H9 (cell line): ENCODE data around the gene C13orf46. TPM values are rescaled to one million over a fixed set of nuclear protein-coding genes. Genes with fewer than 3 reads are reported as not detected.

Source experiments
- DNase-seq: peaks from one replicate; pipeline ENCODE4 v3.0.0-alpha.2; 2017
- H2AFZ ChIP-seq: one replicate; pipeline ENCODE4 v1.6.1; 2013; ENCODE audit warnings: mild to moderate bottlenecking, low read length, control low read depth, moderate library complexity
- H2AK5ac ChIP-seq: 2 replicates; pipeline ENCODE4 v1.6.1; 2013; ENCODE audit warnings: low read length, control low read depth, mixed read lengths; ENCODE audit not compliant: insufficient read length
- H2BK120ac ChIP-seq: one replicate; pipeline ENCODE4 v1.6.1; 2013; ENCODE audit warnings: low read depth, mild to moderate bottlenecking, low read length, control low read depth, inconsistent platforms; ENCODE audit not compliant: poor library complexity, severe bottlenecking
- H2BK12ac ChIP-seq: 2 replicates; pipeline ENCODE4 v1.6.1; 2013; ENCODE audit warnings: low read length, control low read depth, mixed read lengths, low read depth; ENCODE audit not compliant: insufficient read length
- H2BK15ac ChIP-seq: 2 replicates; pipeline ENCODE4 v1.6.1; 2013; ENCODE audit warnings: low read depth, low read length, control low read depth
- H2BK20ac ChIP-seq: one replicate; pipeline ENCODE4 v1.6.1; 2013; ENCODE audit warnings: low read depth, mild to moderate bottlenecking, low read length, control low read depth, inconsistent platforms; ENCODE audit not compliant: poor library complexity, severe bottlenecking
- H2BK5ac ChIP-seq: 2 replicates; pipeline ENCODE4 v1.6.1; 2013; ENCODE audit warnings: low read length, control low read depth, mixed read lengths; ENCODE audit not compliant: insufficient read length
- H3K14ac ChIP-seq: 2 replicates; pipeline ENCODE4 v1.6.1; 2013; ENCODE audit warnings: low read length, control low read depth; ENCODE audit not compliant: insufficient read depth
- H3K18ac ChIP-seq: 2 replicates; pipeline ENCODE4 v1.6.1; 2013; ENCODE audit warnings: low read depth, mild to moderate bottlenecking, mixed read lengths, low read length, control low read depth; ENCODE audit not compliant: insufficient read length
- H3K23ac ChIP-seq: 2 replicates; pipeline ENCODE4 v1.6.1; 2013; ENCODE audit warnings: low read length, control low read depth, mixed read lengths, low read depth; ENCODE audit not compliant: insufficient read length
- H3K23me2 ChIP-seq: 2 replicates; pipeline ENCODE4 v1.6.1; 2013; ENCODE audit warnings: low read depth, mild to moderate bottlenecking, mixed read lengths, low read length, control low read depth; ENCODE audit not compliant: insufficient read length, poor library complexity, severe bottlenecking
- H3K27ac ChIP-seq: 2 replicates; pipeline ENCODE4 v1.5.1; 2013; ENCODE audit warnings: low read length, control low read depth, mixed read lengths, low read depth; ENCODE audit not compliant: insufficient read length
- H3K27me3 ChIP-seq: 2 replicates; pipeline ENCODE4 v1.6.1; 2013; ENCODE audit warnings: low read length, control low read depth, inconsistent platforms; ENCODE audit not compliant: insufficient read depth
- H3K4ac ChIP-seq: 2 replicates; pipeline ENCODE4 v1.6.1; 2013; ENCODE audit warnings: low read depth, mild to moderate bottlenecking, control low read depth, inconsistent platforms, low read length, moderate library complexity
- H3K4me1 ChIP-seq: 2 replicates; pipeline ENCODE4 v1.6.1; 2013; ENCODE audit warnings: low read length, control low read depth, inconsistent platforms; ENCODE audit not compliant: insufficient read depth
- H3K4me2 ChIP-seq: 2 replicates; pipeline ENCODE4 v1.6.1; 2013; ENCODE audit warnings: low read length, control low read depth, mixed read lengths; ENCODE audit not compliant: insufficient read length, insufficient read depth
- H3K56ac ChIP-seq: 2 replicates; pipeline ENCODE4 v1.6.1; 2013; ENCODE audit warnings: low read depth, mild to moderate bottlenecking, mixed read lengths, low read length, control low read depth; ENCODE audit not compliant: insufficient read length
- H3K79me1 ChIP-seq: 2 replicates; pipeline ENCODE4 v1.6.1; 2013; ENCODE audit warnings: low read depth, mild to moderate bottlenecking, moderate library complexity, low read length, control low read depth, inconsistent platforms; ENCODE audit not compliant: insufficient read depth, poor library complexity, severe bottlenecking
- H3K79me2 ChIP-seq: 2 replicates; pipeline ENCODE4 v1.6.1; 2013; ENCODE audit warnings: low read length, control low read depth, inconsistent platforms; ENCODE audit not compliant: insufficient read depth
- H3K9ac ChIP-seq: 2 replicates; pipeline ENCODE4 v1.6.1; 2013; ENCODE audit warnings: low read length, control low read depth, mixed read lengths; ENCODE audit not compliant: insufficient read length; ENCODE audit errors: extremely low read depth
- H3K9me3 ChIP-seq: one replicate; pipeline ENCODE4 v1.6.1; 2013; ENCODE audit warnings: low read depth, low read length, inconsistent platforms; ENCODE audit not compliant: control insufficient read depth
- H3T11ph ChIP-seq: one replicate; pipeline ENCODE4 v1.6.1; 2013; ENCODE audit warnings: mild to moderate bottlenecking, low read length, control low read depth, inconsistent platforms
- H4K20me1 ChIP-seq: one replicate; pipeline ENCODE4 v1.6.1; 2013; ENCODE audit not compliant: control insufficient read depth, insufficient read length, insufficient read depth
- H4K5ac ChIP-seq: 2 replicates; pipeline ENCODE4 v1.6.1; 2013; ENCODE audit warnings: low read depth, mild to moderate bottlenecking, mixed read lengths, low read length, control low read depth; ENCODE audit not compliant: insufficient read length
- H4K8ac ChIP-seq: replicated peaks from 2 replicates; pipeline ENCODE4 v1.6.1; 2013; ENCODE audit warnings: low read length, control low read depth, mixed read lengths, low read depth; ENCODE audit not compliant: insufficient read length
- H4K91ac ChIP-seq: 2 replicates; pipeline ENCODE4 v1.6.1; 2013; ENCODE audit warnings: low read depth, mild to moderate bottlenecking, moderate library complexity, mixed read lengths, low read length, control low read depth; ENCODE audit not compliant: insufficient read length
- H3K27ac Mint-ChIP-seq, 3 experiments: 2 replicates in 2 of 3; 3 replicates in 1 of 3; pipeline ENCODE4 v1.8.0; 2020 to 2021; ENCODE audit warnings: mixed read lengths in 3 of 3, mild to moderate bottlenecking in 1 of 3, moderate library complexity in 1 of 3
- H3K27me3 Mint-ChIP-seq: 2 replicates; pipeline ENCODE4 v1.8.0; 2021; ENCODE audit warnings: low read depth, mild to moderate bottlenecking, moderate library complexity, mixed read lengths
- H3K36me3 Mint-ChIP-seq, 3 experiments: 2 replicates in 2 of 3; 3 replicates in 1 of 3; pipeline ENCODE4 v1.8.0; 2020 to 2021; ENCODE audit warnings: low read depth in 3 of 3, mixed read lengths in 3 of 3; ENCODE audit not compliant: insufficient read depth in 1 of 3
- H3K4me1 Mint-ChIP-seq, 2 experiments: 2 replicates each; pipeline ENCODE4 v1.8.0; 2020; ENCODE audit warnings: mixed read lengths in 2 of 2
- H3K4me3 Mint-ChIP-seq, 2 experiments: 2 replicates in 1 of 2; 3 replicates in 1 of 2; pipeline ENCODE4 v1.8.0; 2020 to 2021; ENCODE audit warnings: mild to moderate bottlenecking in 2 of 2, mixed read lengths in 2 of 2, moderate library complexity in 1 of 2
- H3K9me3 Mint-ChIP-seq, 2 experiments: 2 replicates in 1 of 2; 3 replicates in 1 of 2; pipeline ENCODE4 v1.8.0; 2020; ENCODE audit warnings: mild to moderate bottlenecking in 2 of 2, mixed read lengths in 2 of 2, moderate library complexity in 1 of 2
- WGBS: extraction: QIAGEN DNeasy Blood & Tissue Kit; methylation state at CpG from one replicate; pipeline ENCODE4 v1.1.7; 2013; ENCODE audit warnings: missing lambda C conversion rate, low lambda C conversion rate, mixed read lengths; ENCODE audit not compliant: insufficient read length; ENCODE audit errors: extremely low coverage; 5-methylcytosine and 5-hydroxymethylcytosine counted together
- total RNA-seq: library from RNA; stranded (reverse); gene quantifications from 2 replicates; pipeline ENCODE4 v1.2.1, GENCODE V29; 2021
- TF ChIP-seq, protein P1 (sequence below): fragments of 200-600 bp; sonication (generic); conservative IDR thresholded peaks from 3 replicates; pipeline ENCODE4 v1.8.0; 2021; ENCODE audit warnings: antibody characterized with exemption, mild to moderate bottlenecking

C13orf46 gene
- total RNA-seq, 1 experiment from 2014 or later: 0.55 TPM

DNA sequence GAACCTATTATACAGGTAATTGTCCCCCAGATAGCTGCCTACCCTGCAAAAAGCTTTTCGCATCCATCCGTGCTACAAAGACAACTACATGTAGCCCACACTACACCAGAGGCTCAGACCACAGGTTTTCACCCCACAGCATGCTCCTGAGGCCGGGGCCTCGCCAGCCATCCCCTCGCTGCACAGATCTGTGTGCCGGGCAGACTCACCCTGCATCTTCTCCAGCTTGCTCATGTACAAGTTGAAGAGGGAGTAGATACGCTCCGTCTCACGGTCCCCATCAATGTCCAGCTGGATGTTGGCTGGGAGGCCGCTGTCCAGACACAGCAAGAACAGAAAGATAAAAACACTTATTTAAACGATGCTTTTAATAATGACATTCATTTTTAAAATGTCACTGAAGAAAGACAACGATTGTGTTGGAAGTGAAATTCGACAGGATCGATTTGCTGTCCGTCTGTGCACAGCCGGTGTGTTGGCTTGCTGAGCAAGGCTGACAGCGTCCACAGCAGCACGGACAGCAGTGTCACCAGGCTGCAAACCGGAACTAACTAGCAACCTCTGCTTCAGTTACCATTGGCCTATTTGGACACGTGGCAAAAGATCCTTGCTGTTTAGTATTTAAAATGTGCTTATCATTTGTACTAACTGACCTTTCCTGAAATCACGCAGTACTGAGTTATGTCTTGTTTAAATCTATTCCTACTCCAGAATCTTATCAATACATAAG lies 18.6 kb upstream of the C13orf46 start:
- no peak overlapping the region for H3K4me2 ChIP-seq
- H3K56ac ChIP-seq: no peak overlapping the region
- Mint-ChIP-seq H3K4me1 (no peaks in the 10 kb centered on the region), H3K4me3 (no peak overlapping the region), H3K27ac (no peak overlapping the region), H3K9me3 (peaks cover 14 to 20% of the 10 kb centered on the region in 2 experiments), H3K27me3 (no peaks in the 10 kb centered on the region; the same call in 1 of the 2 replicates), H3K36me3 (peaks cover 18 to 37% (median 27%) of the 10 kb centered on the region in 3 experiments)
- H3K14ac ChIP-seq: no peak overlapping the region
- TF ChIP-seq, protein P1, sequence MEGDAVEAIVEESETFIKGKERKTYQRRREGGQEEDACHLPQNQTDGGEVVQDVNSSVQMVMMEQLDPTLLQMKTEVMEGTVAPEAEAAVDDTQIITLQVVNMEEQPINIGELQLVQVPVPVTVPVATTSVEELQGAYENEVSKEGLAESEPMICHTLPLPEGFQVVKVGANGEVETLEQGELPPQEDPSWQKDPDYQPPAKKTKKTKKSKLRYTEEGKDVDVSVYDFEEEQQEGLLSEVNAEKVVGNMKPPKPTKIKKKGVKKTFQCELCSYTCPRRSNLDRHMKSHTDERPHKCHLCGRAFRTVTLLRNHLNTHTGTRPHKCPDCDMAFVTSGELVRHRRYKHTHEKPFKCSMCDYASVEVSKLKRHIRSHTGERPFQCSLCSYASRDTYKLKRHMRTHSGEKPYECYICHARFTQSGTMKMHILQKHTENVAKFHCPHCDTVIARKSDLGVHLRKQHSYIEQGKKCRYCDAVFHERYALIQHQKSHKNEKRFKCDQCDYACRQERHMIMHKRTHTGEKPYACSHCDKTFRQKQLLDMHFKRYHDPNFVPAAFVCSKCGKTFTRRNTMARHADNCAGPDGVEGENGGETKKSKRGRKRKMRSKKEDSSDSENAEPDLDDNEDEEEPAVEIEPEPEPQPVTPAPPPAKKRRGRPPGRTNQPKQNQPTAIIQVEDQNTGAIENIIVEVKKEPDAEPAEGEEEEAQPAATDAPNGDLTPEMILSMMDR: no peak
- H2AFZ ChIP-seq: no peak overlapping the region
- no peak overlapping the region for H2BK15ac ChIP-seq
- no peak overlapping the region for H3T11ph ChIP-seq
- no peak overlapping the region for H4K91ac ChIP-seq
- H3K4ac ChIP-seq: no peak overlapping the region
- no CpG with 5 or more reads among the region's 21 CpGs for WGBS
- no peak overlapping the region for H4K5ac ChIP-seq
- no peaks in the 10 kb centered on the region for H3K9me3 ChIP-seq
- no peaks in the 10 kb centered on the region for H3K27me3 ChIP-seq
- H3K23me2 ChIP-seq: no peaks in the 10 kb centered on the region
- no peak overlapping the region for H2BK120ac ChIP-seq
- no peak for DNase-seq
- H3K79me1 ChIP-seq: no peaks in the 10 kb centered on the region
- no peak overlapping the region for H3K23ac ChIP-seq
- no peak overlapping the region for H3K18ac ChIP-seq
- no peaks in the 10 kb centered on the region for H3K79me2 ChIP-seq
- no peak overlapping the region for H2BK12ac ChIP-seq
- H3K9ac ChIP-seq: no peak overlapping the region
- H3K27ac ChIP-seq: no peak overlapping the region
- H2BK20ac ChIP-seq: no peak overlapping the region
- no peaks in the 10 kb centered on the region for H3K4me1 ChIP-seq
- H2BK5ac ChIP-seq: no peak overlapping the region
- H4K20me1 ChIP-seq: no peaks in the 10 kb centered on the region
- H4K8ac ChIP-seq: no peak overlapping the region
- no peak overlapping the region for H2AK5ac ChIP-seq
